SU-DHL-6 (cell line): ENCODE measurements around the gene FOXP2.

Source experiments
- H2AFZ ChIP-seq: fragments of 200-600 bp; sonication (generic); 2 replicates; pipeline ENCODE4 v1.6.1; 2014; ENCODE audit warnings: low read depth, mild to moderate bottlenecking, moderate library complexity, mixed read lengths, antibody characterized with exemption, low read length; ENCODE audit not compliant: severe bottlenecking
- H3F3A ChIP-seq: fragments of 200-600 bp; shearing (Covaris generic); 2 replicates; pipeline ENCODE4 v1.6.0; 2016; ENCODE audit warnings: antibody characterized with exemption, mild to moderate bottlenecking; ENCODE audit not compliant: insufficient read depth
- H3K27ac ChIP-seq: fragments of 200-600 bp; sonication (generic); 2 replicates; pipeline ENCODE4 v1.5.1; 2016; ENCODE audit warnings: low read depth, mild to moderate bottlenecking, low read length, moderate library complexity, mixed read lengths
- H3K27me3 ChIP-seq: fragments of 200-600 bp; sonication (generic), shearing (Covaris generic); 2 replicates; pipeline ENCODE4 v1.6.0; 2014; ENCODE audit warnings: mild to moderate bottlenecking, low read length
- H3K36me3 ChIP-seq: fragments of 200-600 bp; sonication (generic); 2 replicates; pipeline ENCODE4 v1.6.1; 2014; ENCODE audit warnings: mild to moderate bottlenecking, low read length, mixed read lengths
- H3K4me2 ChIP-seq: fragments of 300-600, 200-600 bp; shearing (Covaris generic), sonication (generic); 2 replicates; pipeline ENCODE4 v1.6.0; 2014; ENCODE audit warnings: low read length, low read depth, mild to moderate bottlenecking; ENCODE audit not compliant: poor library complexity, severe bottlenecking
- H3K4me3 ChIP-seq: fragments of 200-600 bp; sonication (generic); 2 replicates; pipeline ENCODE4 v1.5.1; 2014; ENCODE audit warnings: antibody characterized with exemption, low read length, mild to moderate bottlenecking, mixed read lengths; ENCODE audit not compliant: insufficient read depth, poor library complexity, severe bottlenecking
- H3K79me2 ChIP-seq: fragments of 200-600 bp; sonication (generic); 2 replicates; pipeline ENCODE4 v1.6.1; 2014; ENCODE audit warnings: mild to moderate bottlenecking, low read length, moderate library complexity; ENCODE audit not compliant: insufficient read depth
- H3K9ac ChIP-seq: fragments of 200-600 bp; sonication (generic); 2 replicates; pipeline ENCODE4 v1.7.0; 2014; ENCODE audit warnings: mild to moderate bottlenecking, low read length
- H3K9me2 ChIP-seq: fragments of 200-600 bp; sonication (generic); replicated peaks from 2 replicates; pipeline ENCODE4 v1.6.1; 2014; ENCODE audit warnings: low read length; ENCODE audit not compliant: insufficient read depth
- H3K9me3 ChIP-seq: fragments of 200-600 bp; sonication (generic); 2 replicates; pipeline ENCODE4 v1.6.1; 2014; ENCODE audit warnings: low read length, mixed read lengths; ENCODE audit not compliant: insufficient read depth
- H4K20me1 ChIP-seq: fragments of 200-600 bp; sonication (generic); 2 replicates; pipeline ENCODE4 v1.6.1; 2014; ENCODE audit warnings: low read depth, mild to moderate bottlenecking, antibody characterized with exemption, low read length, moderate library complexity, mixed read lengths
- EZH2phosphoT487 ChIP-seq: fragments of 200-600 bp; sonication (generic), shearing (Covaris generic); conservative IDR thresholded peaks from 2 replicates; pipeline ENCODE4 v1.6.1; 2018; ENCODE audit warnings: mild to moderate bottlenecking, antibody characterized with exemption, low read length, moderate library complexity, mixed read lengths
- TF ChIP-seq, protein P1 (sequence below): fragments of 200-600 bp; sonication (generic); IDR thresholded peaks from one replicate; pipeline ENCODE4 v1.5.1; 2017; ENCODE audit warnings: antibody characterized with exemption, mild to moderate bottlenecking, low read length, moderate library complexity; ENCODE audit not compliant: insufficient read depth, poor library complexity, severe bottlenecking

The FOXP2 gene

DNA sequence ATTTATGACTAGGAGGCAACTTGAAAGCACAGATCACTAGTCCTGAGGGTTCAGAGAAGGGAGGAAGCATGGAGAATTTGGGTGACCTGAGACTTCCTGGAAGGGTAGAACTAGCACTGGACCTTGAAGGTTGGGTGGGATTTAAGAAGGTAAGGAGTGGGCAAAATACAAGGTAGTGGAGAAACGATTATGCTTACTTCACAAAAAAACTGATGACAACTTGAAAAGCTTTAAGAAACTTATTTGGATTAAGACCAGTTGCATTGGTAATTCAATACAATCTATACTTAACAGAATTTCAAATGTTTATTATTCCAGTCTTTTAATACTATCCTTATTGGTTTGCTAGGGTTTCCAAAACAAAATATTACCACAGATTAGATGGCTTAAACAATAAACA is 308.7 kb downstream of the FOXP2 start:
- Histone ChIP-seq H3F3A (no peaks in the 10 kb centered on the region), H3K27ac (no peak overlapping the region), H3K4me2 (no peak overlapping the region), H3K4me3 (no peak overlapping the region), H3K9me2 (no peaks in the 10 kb centered on the region), H3K27me3 (no peaks in the 10 kb centered on the region), H3K79me2 (no peaks in the 10 kb centered on the region), H3K9ac (no peak overlapping the region), H4K20me1 (no peaks in the 10 kb centered on the region), H2AFZ (no peak overlapping the region), H3K9me3 (no peaks in the 10 kb centered on the region), H3K36me3 (no peaks in the 10 kb centered on the region)
- TF ChIP-seq, protein P1, sequence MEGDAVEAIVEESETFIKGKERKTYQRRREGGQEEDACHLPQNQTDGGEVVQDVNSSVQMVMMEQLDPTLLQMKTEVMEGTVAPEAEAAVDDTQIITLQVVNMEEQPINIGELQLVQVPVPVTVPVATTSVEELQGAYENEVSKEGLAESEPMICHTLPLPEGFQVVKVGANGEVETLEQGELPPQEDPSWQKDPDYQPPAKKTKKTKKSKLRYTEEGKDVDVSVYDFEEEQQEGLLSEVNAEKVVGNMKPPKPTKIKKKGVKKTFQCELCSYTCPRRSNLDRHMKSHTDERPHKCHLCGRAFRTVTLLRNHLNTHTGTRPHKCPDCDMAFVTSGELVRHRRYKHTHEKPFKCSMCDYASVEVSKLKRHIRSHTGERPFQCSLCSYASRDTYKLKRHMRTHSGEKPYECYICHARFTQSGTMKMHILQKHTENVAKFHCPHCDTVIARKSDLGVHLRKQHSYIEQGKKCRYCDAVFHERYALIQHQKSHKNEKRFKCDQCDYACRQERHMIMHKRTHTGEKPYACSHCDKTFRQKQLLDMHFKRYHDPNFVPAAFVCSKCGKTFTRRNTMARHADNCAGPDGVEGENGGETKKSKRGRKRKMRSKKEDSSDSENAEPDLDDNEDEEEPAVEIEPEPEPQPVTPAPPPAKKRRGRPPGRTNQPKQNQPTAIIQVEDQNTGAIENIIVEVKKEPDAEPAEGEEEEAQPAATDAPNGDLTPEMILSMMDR = no peak
- no peak for TF ChIP-seq EZH2phosphoT487

DNA sequence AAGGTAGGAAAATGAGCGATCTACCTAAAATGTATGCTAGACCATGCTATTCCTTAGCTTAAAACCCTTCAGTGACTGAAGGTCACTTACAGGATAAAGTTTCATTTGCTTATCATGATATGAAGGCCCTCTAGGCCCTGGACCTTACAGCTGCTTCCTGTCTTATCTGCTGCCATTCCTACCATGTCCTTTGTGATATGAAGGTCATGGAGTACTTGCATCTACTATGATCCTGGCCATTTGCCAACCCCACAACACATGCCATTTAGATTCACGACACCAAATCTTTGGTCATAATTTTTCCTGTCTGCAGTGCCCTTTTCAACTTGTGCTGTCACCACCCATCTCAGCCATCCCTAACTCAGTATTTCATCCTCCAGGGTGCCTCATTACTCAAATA is 325.5 kb downstream of the FOXP2 start:
- H3K9me2 ChIP-seq = no peaks in the 10 kb centered on the region
- no peak overlapping the region for H3K27ac ChIP-seq
- no peak overlapping the region for H3K4me2 ChIP-seq
- no peak overlapping the region for H2AFZ ChIP-seq
- H3K79me2 ChIP-seq = no peaks in the 10 kb centered on the region
- H3K4me3 ChIP-seq = no peak overlapping the region
- TF ChIP-seq, protein P1 = no peak
- no peak for TF ChIP-seq EZH2phosphoT487
- H3K9ac ChIP-seq = no peak overlapping the region
- no peaks in the 10 kb centered on the region for H3F3A ChIP-seq
- H3K36me3 ChIP-seq = no peaks in the 10 kb centered on the region
- H3K27me3 ChIP-seq = no peaks in the 10 kb centered on the region
- no peaks in the 10 kb centered on the region for H4K20me1 ChIP-seq
- H3K9me3 ChIP-seq = no peaks in the 10 kb centered on the region

DNA sequence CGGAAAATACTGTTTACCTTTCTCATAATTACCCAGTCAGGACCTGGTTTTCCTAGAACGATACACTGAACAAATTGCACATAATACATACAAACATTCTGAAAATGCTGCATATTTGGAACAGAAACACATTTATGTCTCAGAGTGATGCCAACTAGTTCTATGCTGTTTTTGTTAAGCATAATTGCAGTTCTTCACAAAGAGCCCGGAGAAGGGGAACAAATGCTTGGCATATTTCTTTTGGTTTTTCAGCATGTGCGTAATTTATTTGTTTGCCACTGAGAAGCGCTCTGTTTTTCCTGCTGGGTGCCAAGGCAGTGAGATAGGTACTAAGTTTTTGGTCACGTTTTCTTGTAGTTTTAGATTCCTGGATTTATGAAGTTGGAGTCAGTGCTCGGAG is 326.3 kb downstream of the FOXP2 start:
- TF ChIP-seq, protein P1 = no peak
- no peak for TF ChIP-seq EZH2phosphoT487
- Histone ChIP-seq H2AFZ (no peak overlapping the region), H3F3A (no peaks in the 10 kb centered on the region), H3K36me3 (no peaks in the 10 kb centered on the region), H4K20me1 (no peaks in the 10 kb centered on the region), H3K27ac (no peak overlapping the region), H3K27me3 (no peaks in the 10 kb centered on the region), H3K4me3 (no peak overlapping the region), H3K9me3 (no peaks in the 10 kb centered on the region), H3K79me2 (no peaks in the 10 kb centered on the region), H3K4me2 (no peak overlapping the region), H3K9ac (no peak overlapping the region), H3K9me2 (no peaks in the 10 kb centered on the region)
